Esophagus muscularis mucosa (tissue), 4 donors: ENCODE measurements around the gene TMPRSS9. TPM values are rescaled to one million over a fixed set of nuclear protein-coding genes. Genes with fewer than 3 reads are reported as not detected.

Experiments
- DNase-seq: peaks from one replicate; pipeline ENCODE4 v3.0.0-alpha.2; 2017; ENCODE audit errors: extremely low spot score
- H3K27ac ChIP-seq, 4 donors: fragments of 200-600 bp; sonication (generic); replicated peaks in 1 of 4; 1 replicate in 3 of 4; 2 replicates in 1 of 4; pipeline ENCODE4 v1.5.1; 2016 to 2019; ENCODE audit warnings: mild to moderate bottlenecking in 1 of 4
- H3K27me3 ChIP-seq, 4 donors: fragments of 200-600 bp; sonication (generic); one replicate each; pipeline versions ENCODE4 v1.5.1 to v1.6.0; 2016 to 2019
- H3K36me3 ChIP-seq, 4 donors: fragments of 200-600 bp; sonication (generic); one replicate each; pipeline ENCODE4 v1.5.1; 2016 to 2019
- H3K4me1 ChIP-seq, 4 donors: fragments of 200-600 bp; sonication (generic); one replicate each; pipeline ENCODE4 v1.5.1; 2016 to 2019
- H3K4me3 ChIP-seq, 4 donors: fragments of 200-600 bp; sonication (generic); 1 replicate in 2 of 4; 2 replicates in 2 of 4; pipeline ENCODE4 v1.5.1; 2016 to 2019; ENCODE audit warnings: mild to moderate bottlenecking in 4 of 4, moderate library complexity in 1 of 4
- H3K9me3 ChIP-seq, 4 donors: fragments of 200-600 bp; sonication (generic); 1 replicate in 3 of 4; 2 replicates in 1 of 4; pipeline ENCODE4 v1.5.1; 2016 to 2019
- EP300 ChIP-seq: sonication (generic); formaldehyde crosslinking; IDR thresholded peaks from one replicate; pipeline ENCODE4 v1.6.1; 2017; ENCODE audit warnings: antibody characterized with exemption
- POLR2A ChIP-seq: fragments of 450-650 bp; IDR thresholded peaks from one replicate; pipeline ENCODE4 v1.6.1; 2017; ENCODE audit warnings: antibody characterized with exemption, moderate library complexity, mild to moderate bottlenecking, low read depth
- POLR2AphosphoS5 ChIP-seq, 2 donors: sonication (generic); formaldehyde crosslinking; IDR thresholded peaks; one replicate each; pipeline ENCODE4 v1.6.1; 2017; ENCODE audit warnings: antibody characterized with exemption in 2 of 2
- WGBS: methylation state at CpG from one replicate; pipeline ENCODE4 v1.1.5; 2018; 5-methylcytosine and 5-hydroxymethylcytosine counted together
- intact Hi-C: fragments of 100-400 bp; cut with DNase I; formaldehyde crosslinking; loops from one replicate; pipeline ENCODE4 v1.15.1; 2023
- total RNA-seq, 4 donors: library from RNA; depleted of rRNA; stranded (reverse); fragments of >200 nt; gene quantifications; one replicate each; pipeline versions ENCODE4 v1.1.0 to v1.2.1, GENCODE V29; 2016
- TF ChIP-seq, protein P1 (sequence below), 3 experiments: fragments of 200-600 bp in 2 of 3; fragments of 450-650 bp in 1 of 3; sonication (generic) in 2 of 3; IDR thresholded peaks; one replicate each; pipeline ENCODE4 v1.5.1; 2017 to 2019; ENCODE audit warnings: antibody characterized with exemption in 3 of 3, mild to moderate bottlenecking in 2 of 3, moderate library complexity in 1 of 3

Gene TMPRSS9
- total RNA-seq, 4 donors from 2014 or later, result 0.17 TPM; not detected in 3

DNA sequence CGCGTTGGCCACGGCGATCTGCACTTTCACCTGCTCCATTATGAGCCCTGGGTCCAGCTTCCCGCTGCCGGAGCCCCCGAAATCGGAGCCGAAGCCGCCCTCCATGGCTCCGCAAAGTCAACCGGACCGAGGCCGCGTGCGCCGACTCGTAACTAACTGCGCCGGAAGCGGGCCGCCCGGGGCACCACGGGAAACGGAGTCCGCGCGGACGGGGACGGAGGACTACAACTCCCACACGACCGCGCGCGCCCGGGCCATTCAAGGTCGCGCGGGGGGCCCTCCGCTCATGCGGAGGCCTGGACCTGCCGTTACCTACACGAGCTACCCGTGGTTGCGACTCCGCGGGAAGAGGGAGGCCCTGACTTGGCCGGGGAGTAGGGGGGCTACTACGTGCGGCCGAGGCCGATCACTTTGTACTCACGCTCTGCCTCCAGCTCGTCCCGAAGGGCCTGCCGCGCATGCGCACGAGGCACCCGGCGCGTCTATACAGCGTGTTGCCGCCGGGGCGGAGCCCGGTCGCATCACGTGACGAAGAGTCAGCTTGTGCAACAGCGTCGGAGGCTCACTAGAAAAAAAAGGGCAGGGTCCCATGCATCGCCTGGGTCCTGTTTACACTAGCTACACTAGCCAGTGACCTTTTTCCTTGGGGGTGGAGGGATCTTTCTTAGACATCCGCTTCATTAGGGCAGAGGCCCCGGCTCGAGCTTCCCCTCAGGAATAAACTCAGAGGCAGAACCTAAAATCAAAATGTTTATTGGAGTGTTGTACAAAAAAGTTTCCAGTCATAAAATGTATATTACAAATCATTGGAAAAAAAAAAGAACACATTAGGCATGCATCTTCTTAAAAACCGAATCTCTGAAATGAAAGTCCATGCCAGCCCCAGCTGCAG lies 67.6 kb downstream of the TMPRSS9 start, which contains the start of gene TIMM13:
TSS of gene TIMM13 (minus strand) at position 158 of the 892 bp plus-strand sequence. CDS start at position 105, 53 bp downstream.
- TF ChIP-seq POLR2A (peak; percentile 19), POLR2AphosphoS5 (IDR thresholded peaks at IDR 0.05) (peak; percentile 78 to 87), EP300 (no peak)
- TF ChIP-seq, protein P1, sequence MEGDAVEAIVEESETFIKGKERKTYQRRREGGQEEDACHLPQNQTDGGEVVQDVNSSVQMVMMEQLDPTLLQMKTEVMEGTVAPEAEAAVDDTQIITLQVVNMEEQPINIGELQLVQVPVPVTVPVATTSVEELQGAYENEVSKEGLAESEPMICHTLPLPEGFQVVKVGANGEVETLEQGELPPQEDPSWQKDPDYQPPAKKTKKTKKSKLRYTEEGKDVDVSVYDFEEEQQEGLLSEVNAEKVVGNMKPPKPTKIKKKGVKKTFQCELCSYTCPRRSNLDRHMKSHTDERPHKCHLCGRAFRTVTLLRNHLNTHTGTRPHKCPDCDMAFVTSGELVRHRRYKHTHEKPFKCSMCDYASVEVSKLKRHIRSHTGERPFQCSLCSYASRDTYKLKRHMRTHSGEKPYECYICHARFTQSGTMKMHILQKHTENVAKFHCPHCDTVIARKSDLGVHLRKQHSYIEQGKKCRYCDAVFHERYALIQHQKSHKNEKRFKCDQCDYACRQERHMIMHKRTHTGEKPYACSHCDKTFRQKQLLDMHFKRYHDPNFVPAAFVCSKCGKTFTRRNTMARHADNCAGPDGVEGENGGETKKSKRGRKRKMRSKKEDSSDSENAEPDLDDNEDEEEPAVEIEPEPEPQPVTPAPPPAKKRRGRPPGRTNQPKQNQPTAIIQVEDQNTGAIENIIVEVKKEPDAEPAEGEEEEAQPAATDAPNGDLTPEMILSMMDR (IDR thresholded peaks at IDR 0.05), result peak in 1 of 3 experiments; percentile 9
- H3K4me3 ChIP-seq, result peak within 1 kb of the TSS; percentile 89 to 91 (median 90)
- H3K4me1 ChIP-seq, result peaks cover 28 to 57% (median 40%) of the 10 kb centered on the region in 4 donors
- under 1% methylated on average over 29 of the region's 77 CpGs for WGBS
- no peaks in the 10 kb centered on the region for H3K27me3 ChIP-seq
- no peaks in the 10 kb centered on the region for H3K9me3 ChIP-seq
- DNase-seq, result peak; percentile 99
- intact Hi-C loops, result no loop called here
- peaks cover 0 to 44% (median 35%) of the 10 kb centered on the region in 4 donors for H3K36me3 ChIP-seq
- peak within 1 kb of the TSS; percentile 94 to 98 (median 98) for H3K27ac ChIP-seq

DNA sequence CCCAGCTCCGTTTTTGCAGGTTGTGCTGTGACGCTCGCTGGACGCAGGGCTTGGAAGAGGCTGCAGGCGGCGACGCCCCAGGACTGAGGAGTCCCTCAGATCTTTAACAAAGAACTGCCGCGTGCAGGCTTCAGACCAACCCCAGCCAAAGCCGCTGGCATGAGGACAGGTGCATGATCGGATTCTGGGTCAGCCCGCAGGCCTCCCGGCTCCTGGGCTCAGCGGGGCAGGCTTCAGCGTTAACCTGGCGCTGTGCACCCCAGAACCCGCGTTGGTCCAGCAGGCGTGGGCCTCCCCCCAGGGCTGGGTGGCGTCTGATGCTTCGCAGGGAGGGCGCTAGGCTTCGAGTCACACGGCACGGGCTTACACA lies 68.2 kb downstream of the TMPRSS9 start:
- H3K4me1 ChIP-seq, result peaks cover 28 to 51% (median 40%) of the 10 kb centered on the region in 4 donors
- peak overlapping the region; percentile 94 to 98 (median 98) for H3K27ac ChIP-seq
- intact Hi-C loops, result no loop called here
- H3K4me3 ChIP-seq, result peak overlapping the region; percentile 89 to 91 (median 90)
- DNase-seq, result no peak
- H3K36me3 ChIP-seq, result peaks cover 0 to 42% (median 36%) of the 10 kb centered on the region in 4 donors
- 30% methylated on average over 12 of the region's 25 CpGs for WGBS
- no peaks in the 10 kb centered on the region for H3K9me3 ChIP-seq
- TF ChIP-seq, protein P1 (IDR thresholded peaks at IDR 0.05), result peak in 1 of 3 experiments; percentile 8
- TF ChIP-seq EP300 (no peak), POLR2AphosphoS5 (IDR thresholded peaks at IDR 0.05) (no peak), POLR2A (no peak)
- no peaks in the 10 kb centered on the region for H3K27me3 ChIP-seq

DNA sequence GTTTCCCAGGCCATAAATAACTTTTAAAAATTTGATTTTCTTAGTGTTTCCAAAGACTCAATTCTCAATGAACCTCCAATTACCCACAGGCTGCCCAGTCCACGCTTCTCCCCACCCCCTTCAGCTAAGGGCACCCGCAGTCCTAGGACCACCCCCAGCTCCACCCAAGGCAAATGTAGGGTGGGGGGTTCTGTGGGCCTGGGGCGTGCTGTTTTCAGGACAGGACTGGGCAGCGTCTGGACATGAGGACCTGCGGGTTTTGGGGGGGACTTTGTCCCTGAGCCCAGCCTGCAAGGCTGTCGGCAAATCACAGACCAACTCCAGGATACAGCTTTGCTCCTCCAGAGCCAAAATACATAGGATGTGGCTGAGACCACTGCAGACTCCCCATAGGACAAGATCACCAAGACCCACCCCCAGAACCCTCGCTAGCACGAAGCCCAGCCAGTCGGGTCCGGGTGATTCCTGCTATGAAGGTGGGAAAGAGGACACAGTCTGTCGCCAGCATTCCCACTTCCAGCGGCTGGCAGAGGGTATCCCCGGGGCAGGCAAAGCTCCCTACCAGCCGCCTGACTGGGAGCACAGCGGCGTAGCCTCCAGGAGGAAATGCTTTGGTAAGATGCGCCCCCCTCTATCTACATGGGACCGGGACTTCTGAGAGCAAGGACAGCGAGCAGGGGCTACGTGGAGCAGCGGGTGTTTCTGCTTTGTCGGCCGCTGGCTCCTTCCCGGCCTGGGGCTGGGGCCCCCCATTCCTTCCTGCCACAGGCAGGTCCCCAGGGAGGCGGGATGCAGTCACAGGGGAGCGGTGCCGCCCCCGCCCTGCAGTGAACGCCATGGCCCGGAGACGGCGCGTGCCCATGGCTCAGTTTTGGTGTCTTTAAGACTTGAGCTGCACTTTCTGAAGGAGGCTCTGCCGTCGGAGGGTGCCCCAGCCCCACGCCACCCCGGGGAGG lies 69.0 kb downstream of the TMPRSS9 start:
- H3K36me3 ChIP-seq, result peaks cover under 1 to 42% (median 35%) of the 10 kb centered on the region in 4 donors
- DNase-seq, result no peak
- peaks cover 28 to 43% (median 40%) of the 10 kb centered on the region in 4 donors for H3K4me1 ChIP-seq
- peak overlapping the region; percentile 89 to 91 (median 90) for H3K4me3 ChIP-seq
- 78% methylated on average over 9 of the region's 37 CpGs for WGBS
- peak overlapping the region; percentile 94 to 98 (median 98) for H3K27ac ChIP-seq
- no peaks in the 10 kb centered on the region for H3K27me3 ChIP-seq
- intact Hi-C loops, result no loop called here
- no peaks in the 10 kb centered on the region for H3K9me3 ChIP-seq
- TF ChIP-seq, protein P1 (IDR thresholded peaks at IDR 0.05), result no peak
- TF ChIP-seq POLR2A, result no peak
- TF ChIP-seq POLR2AphosphoS5 (IDR thresholded peaks at IDR 0.05), result no peak
- no peak for TF ChIP-seq EP300

DNA sequence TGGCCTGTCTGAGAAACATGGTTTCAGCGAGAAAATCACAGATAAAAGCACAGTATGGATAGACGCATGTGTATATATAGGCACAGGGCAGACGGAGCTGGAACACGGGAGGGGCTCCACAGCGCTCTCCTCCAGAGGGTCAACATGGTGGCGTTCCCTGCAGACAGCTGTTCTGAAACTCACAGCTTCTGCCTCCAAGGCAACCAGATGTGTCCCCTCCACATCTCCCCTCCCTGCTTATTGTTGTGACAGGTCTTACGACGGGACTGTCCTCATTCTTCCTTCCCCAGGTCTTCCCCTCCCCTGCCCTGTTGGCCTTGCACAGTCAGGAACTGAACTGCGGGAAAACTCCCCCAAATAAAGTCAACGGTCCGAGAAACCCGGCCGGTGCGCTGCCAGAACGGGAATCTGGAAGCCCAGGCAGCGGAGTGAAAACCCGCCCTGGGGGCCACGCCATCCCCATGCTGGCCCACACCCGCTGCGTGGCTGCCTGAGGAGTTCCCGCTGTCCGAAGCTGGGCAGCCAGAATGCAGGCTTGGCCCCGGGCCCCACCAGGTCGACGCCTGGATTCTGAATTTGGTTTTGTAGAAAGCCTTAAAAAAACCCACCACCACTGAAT lies 70.0 kb downstream of the TMPRSS9 start:
- Histone ChIP-seq H3K27me3 (no peaks in the 10 kb centered on the region), H3K36me3 (peaks cover 10 to 47% (median 42%) of the 10 kb centered on the region in 4 donors), H3K4me1 (peaks cover 22 to 34% (median 32%) of the 10 kb centered on the region in 4 donors), H3K4me3 (no peak overlapping the region), H3K9me3 (no peaks in the 10 kb centered on the region), H3K27ac (no peak overlapping the region)
- TF ChIP-seq, protein P1 (IDR thresholded peaks at IDR 0.05), result no peak
- no peak for TF ChIP-seq POLR2AphosphoS5 (IDR thresholded peaks at IDR 0.05)
- no peak for TF ChIP-seq EP300
- TF ChIP-seq POLR2A, result no peak
- 79% methylated on average over 16 of the region's 25 CpGs for whole genome bisulfite sequencing
- intact Hi-C loops, result no loop called here
- DNase-seq, result no peak
